Measurements from ENCODE around the gene ERP27. TPM values are rescaled to one million over a fixed set of nuclear protein-coding genes. Genes with fewer than 3 reads are reported as not detected.
A peak's percentile ranks its signal among the peaks of the same experiment; 100 is the strongest.

ERP27 gene
- total RNA-seq, 4 donors from 2014 or later = 0.54 to 3.4 (median 0.96) TPM; not detected in 1

- peak within 1 kb of the TSS; percentile 43 to 77 (median 70) for H3K27ac ChIP-seq
- no peaks in the 10 kb centered on the region for H3K36me3 ChIP-seq
- H3K4me1 ChIP-seq = peaks cover 0 to 24% (median 3%) of the 10 kb centered on the region in 3 donors
Observed at GRCh38 chr12:14961466-14962152, 23.3 kb upstream of the ERP27 start, which contains the start of gene ARHGDIB. ARHGDIB (minus strand) TSS chr12:14961601; CDS start chr12:14950712, 10,889 bp downstream.

GRCh38 chr12:14960548-14961465, 22.5 kb upstream of the ERP27 start:
- Histone ChIP-seq H3K4me3 (peak overlapping the region; percentile 31 to 42), H3K27ac (peak overlapping the region in 3 of 4 donors; percentile 64 to 77 (median 75)), H3K9me3 (no peaks in the 10 kb centered on the region), H3K27me3 (no peaks in the 10 kb centered on the region), H3K36me3 (no peaks in the 10 kb centered on the region), H3K4me1 (peaks cover 0 to 31% (median 3%) of the 10 kb centered on the region in 3 donors)
- TF ChIP-seq POLR2A (IDR thresholded peaks at IDR 0.05) = no peak
- TF ChIP-seq POLR2AphosphoS5 (IDR thresholded peaks at IDR 0.05) = no peak
- TF ChIP-seq CTCF (IDR thresholded peaks at IDR 0.05) = no peak
- TF ChIP-seq EP300 (IDR thresholded peaks at IDR 0.05) = no peak
- ATAC-seq = peak; percentile 48
- WGBS, 2 donors (ENCODE audit: low coverage in 1 of 2) = 55 to 67% methylated on average over 5 to 13 of the region's 13 CpGs

More at GRCh38 chr12:14961466-14962152, 23.3 kb upstream of the ERP27 start, which contains the start of gene ARHGDIB:
- Histone ChIP-seq H3K27me3 (no peaks in the 10 kb centered on the region), H3K4me3 (peak within 1 kb of the TSS; percentile 31 to 42), H3K9me3 (no peaks in the 10 kb centered on the region)
- TF ChIP-seq POLR2A (IDR thresholded peaks at IDR 0.05) (peak in 1 of 2 donors; percentile 50), EP300 (IDR thresholded peaks at IDR 0.05) (no peak), CTCF (IDR thresholded peaks at IDR 0.05) (no peak)
- WGBS, 2 donors (ENCODE audit: low coverage in 1 of 2) = 34 to 51% methylated on average over 13 to 14 of the region's 14 CpGs
- peak; percentile 34 for ATAC-seq

- TF ChIP-seq EP300 (IDR thresholded peaks at IDR 0.05) = no peak
- TF ChIP-seq CTCF (IDR thresholded peaks at IDR 0.05) = no peak
- no peak for TF ChIP-seq POLR2AphosphoS5 (IDR thresholded peaks at IDR 0.05)
- Histone ChIP-seq H3K27me3 (no peaks in the 10 kb centered on the region), H3K4me1 (peaks cover 0 to 31% (median 3%) of the 10 kb centered on the region in 3 donors), H3K9me3 (no peaks in the 10 kb centered on the region), H3K4me3 (peak overlapping the region in 1 of 2 donors; percentile 42), H3K27ac (peak overlapping the region in 3 of 4 donors; percentile 64 to 77 (median 75)), H3K36me3 (no peaks in the 10 kb centered on the region)
- 75 to 76% methylated on average over 3 of the region's 4 CpGs for WGBS, 2 donors (ENCODE audit: low coverage in 1 of 2)
- no peak for ATAC-seq
Observed at GRCh38 chr12:14959916-14960496, 21.7 kb upstream of the ERP27 start.

- peak overlapping the region in 3 of 4 donors; percentile 64 to 77 (median 75) for H3K27ac ChIP-seq
- H3K4me1 ChIP-seq = peaks cover 0 to 33% (median 3%) of the 10 kb centered on the region in 3 donors
- no peaks in the 10 kb centered on the region for H3K27me3 ChIP-seq
- H3K36me3 ChIP-seq = no peaks in the 10 kb centered on the region
- H3K4me3 ChIP-seq = peak overlapping the region in 1 of 2 donors; percentile 42
- no peaks in the 10 kb centered on the region for H3K9me3 ChIP-seq
- 39 to 64% methylated on average over 3 of the region's 3 CpGs for WGBS, 2 donors (ENCODE audit: low coverage in 1 of 2)
- ATAC-seq = no peak
- TF ChIP-seq EP300 (IDR thresholded peaks at IDR 0.05) (no peak), POLR2A (IDR thresholded peaks at IDR 0.05) (no peak), POLR2AphosphoS5 (IDR thresholded peaks at IDR 0.05) (no peak), CTCF (IDR thresholded peaks at IDR 0.05) (no peak)
Observed at GRCh38 chr12:14959463-14959862, 21.1 kb upstream of the ERP27 start.
